HG03342 (cell line): Measurements from ENCODE around the gene FAM221A.
"Not testable (repeated sequence)": the region's sequence is repeated elsewhere in the genome, so short reads cannot be mapped to it uniquely, and the experiment has no call there.

Experiments used
- ATAC-seq: cut with Tn5 transposase; IDR thresholded peaks from one replicate; pipeline ENCODE4 v1.9.1; 2021; ENCODE audit warnings: mild to moderate bottlenecking, moderate library complexity; ENCODE audit not compliant: unreplicated experiment

The FAM221A gene

DNA sequence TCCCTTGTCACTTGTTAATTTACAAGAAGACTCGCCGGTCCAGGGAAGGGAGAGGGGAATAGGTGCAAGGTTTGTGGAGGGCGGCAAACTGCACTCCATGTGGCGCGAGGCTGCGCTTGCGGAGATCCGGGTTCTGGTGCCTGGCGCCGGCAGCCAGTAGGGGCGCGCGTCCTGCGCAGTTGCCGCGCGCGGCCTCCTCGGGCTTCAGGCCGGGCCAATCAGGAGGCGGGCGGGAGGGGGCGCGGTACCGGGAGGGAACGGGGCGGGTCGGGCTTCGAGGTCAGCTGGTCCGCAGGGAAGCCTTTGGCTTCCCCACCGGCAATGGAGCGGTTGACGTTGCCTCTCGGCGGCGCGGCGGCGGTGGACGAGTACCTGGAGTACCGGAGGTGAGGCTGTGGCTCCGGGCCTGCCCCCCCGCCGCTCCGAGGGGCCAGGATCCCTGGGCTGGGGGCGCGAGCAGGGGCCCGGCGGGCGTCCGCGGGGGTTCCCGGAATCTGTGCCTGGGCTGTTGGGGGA is at the start of gene FAM221A:
Gene FAM221A, plus strand, starts transcription at position 302 of the 516 bp plus-strand sequence. Its CDS starts 20 bp downstream, at position 322.
- ATAC-seq, result peak; percentile 96

DNA sequence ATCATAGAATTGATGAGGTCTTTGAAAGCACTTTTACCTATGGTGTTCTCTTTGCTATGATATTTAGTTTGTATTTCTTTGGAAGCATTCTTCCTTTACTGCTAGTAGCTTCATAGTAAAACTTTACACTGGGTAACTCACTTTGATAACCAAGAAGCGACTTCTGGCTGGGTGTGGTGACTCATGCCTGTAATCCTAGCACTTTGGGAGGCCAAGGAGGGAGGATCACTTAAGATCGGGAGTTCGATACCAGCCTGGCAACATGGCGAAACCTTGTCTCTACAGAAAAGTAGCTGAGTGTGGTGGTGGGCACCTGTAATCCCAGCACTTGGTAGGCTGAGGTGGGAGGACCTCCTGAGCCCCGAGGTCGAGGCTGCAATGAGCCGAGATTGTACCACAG is 46.6 kb upstream of the FAM221A start:
- no peak for ATAC-seq

- no peak for ATAC-seq
Measured at GRCh38 chr7:23645822-23646221, 34.2 kb upstream of the FAM221A start.

GRCh38 chr7:23653942-23654341 is 26.1 kb upstream of the FAM221A start:
- ATAC-seq, result no peak

DNA sequence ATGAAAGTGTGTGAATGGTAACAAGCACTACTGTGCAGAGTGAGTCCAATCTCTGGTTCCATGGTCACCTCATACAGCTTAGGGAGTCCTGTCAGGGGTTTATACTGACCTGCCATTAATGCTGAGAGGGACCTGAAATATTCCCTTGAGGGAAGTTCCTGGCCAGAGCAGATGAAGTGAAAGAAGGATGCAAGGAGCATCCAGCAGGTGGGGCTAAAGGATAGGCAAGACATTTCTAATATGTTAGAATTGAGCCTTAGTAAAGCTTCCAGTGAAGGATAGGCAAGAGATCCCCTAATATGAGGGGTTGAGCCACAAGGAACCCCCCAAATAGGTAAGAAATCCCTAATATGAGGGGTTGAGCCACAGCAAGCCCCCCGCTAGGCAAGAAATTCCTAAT is 25.5 kb upstream of the FAM221A start:
- ATAC-seq, result no peak

DNA sequence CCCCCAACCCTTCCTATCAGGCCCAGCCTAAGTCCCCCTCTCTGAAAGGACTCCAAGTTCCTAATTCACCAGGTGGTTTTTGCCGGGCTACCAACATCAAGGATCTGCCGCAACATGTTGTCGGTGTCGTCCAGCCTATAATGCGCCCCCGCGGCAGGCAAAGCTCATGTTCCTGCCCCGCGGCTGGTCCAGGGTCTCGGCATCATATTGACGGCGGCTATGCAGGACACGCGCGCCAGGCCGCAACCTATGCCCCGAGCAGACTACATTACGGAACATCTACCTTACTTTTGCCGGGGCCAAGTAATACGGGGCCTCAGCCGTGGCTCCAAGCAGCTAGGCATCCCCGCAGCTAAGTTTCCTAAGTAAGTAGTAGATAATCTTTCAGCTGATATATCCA is 24.6 kb upstream of the FAM221A start:
- ATAC-seq, result no peak

DNA sequence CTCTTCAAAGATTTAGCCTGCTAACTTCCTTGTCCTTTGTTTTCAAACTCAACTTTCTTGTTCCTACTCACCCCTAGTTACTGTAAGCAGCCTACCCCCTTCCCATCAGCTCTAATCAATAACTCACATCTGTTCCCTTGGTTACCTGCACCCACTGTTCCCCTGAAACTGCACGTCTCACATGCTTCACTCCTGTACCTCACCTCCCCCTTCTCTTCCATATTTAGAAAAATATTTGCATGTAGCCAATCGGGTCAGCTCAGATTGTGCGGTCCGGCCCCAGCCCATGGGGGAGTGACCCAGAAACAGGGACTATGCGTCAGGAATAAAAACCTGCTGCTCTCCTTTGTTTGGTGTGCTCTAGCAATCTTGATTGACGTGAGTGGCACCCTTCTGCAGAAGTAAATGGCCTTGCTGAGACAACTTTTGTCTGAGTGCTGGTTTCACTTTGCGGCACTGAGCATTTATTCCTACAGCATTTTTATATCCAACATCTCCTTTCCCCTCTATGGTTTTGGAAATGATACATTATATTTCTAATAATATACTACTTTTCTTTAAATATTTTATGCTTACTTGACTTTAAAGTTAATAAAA is 21.1 kb upstream of the FAM221A start:
- no peak for ATAC-seq

DNA sequence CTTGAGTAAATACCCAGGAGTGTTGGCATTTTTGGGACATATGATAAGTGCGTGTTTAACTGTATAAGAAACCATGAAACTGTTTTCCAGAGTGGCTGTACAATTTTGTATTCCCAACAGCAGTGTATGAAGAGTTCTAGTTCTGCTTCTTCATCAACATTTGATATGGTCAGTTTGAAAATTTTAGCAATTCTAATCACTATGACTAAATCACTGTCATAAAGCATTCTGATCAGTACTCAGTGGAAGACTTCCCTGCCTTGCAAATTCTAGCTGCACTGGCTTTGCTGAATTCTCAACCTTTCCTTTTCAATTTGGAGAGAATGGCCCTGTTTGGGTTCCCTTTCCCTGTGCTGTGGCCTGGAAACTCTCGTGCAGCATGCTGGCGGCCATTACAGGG is 18.6 kb upstream of the FAM221A start:
- no peak for ATAC-seq

DNA sequence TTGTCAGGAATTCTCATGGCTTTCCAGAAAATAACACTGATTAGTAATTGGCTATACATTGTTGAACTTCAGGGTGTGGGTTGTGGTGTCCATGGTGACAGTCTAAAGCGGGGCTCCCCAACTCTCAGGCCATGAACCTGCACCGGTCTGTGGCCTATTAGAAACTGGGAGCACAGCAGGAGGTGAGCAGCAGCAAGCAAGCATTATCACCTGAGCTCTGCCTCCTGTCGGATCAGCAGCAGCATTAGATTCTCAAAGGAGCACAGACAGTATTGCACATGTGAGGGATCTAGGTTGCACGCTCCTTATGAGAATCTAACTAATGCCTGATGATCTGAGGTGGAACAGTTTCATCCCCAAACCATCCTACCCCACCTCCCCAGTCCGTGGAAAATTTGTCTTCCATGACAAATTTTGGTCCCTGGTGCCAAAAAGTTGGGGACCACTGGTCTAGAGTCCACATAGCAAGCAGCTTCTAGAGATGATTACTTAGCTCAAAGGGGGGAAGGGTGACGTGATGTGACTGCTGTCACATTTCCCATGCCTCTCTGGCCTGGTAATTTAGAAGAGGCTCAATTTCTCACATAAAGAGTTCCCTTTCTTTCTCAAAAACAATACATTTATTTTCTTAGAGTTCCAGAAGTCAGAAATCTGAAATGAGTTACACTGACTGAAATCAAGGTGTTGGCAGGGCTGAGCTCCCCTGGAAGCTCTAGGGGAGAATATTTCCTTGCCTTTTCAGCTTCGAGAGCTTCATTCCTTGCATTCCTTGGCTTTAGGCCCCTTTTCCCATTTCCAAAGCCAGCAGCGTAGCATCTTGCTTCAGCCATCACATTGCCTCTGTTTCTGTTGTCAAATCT is 17.6 kb upstream of the FAM221A start:
- no peak for ATAC-seq

GRCh38 chr7:23662984-23663313 is 17.1 kb upstream of the FAM221A start:
- ATAC-seq, result no peak

- no peak for ATAC-seq
Measured at GRCh38 chr7:23664122-23664521, 15.9 kb upstream of the FAM221A start.

GRCh38 chr7:23672033-23672432 is 8.0 kb upstream of the FAM221A start:
- ATAC-seq, result no peak

- peak; percentile 42 for ATAC-seq
Measured at GRCh38 chr7:23680414-23681405, 711 bp downstream of the FAM221A start.

- not testable (repeated sequence) for ATAC-seq
Measured at GRCh38 chr7:23684041-23684440, 4.0 kb downstream of the FAM221A start.

DNA sequence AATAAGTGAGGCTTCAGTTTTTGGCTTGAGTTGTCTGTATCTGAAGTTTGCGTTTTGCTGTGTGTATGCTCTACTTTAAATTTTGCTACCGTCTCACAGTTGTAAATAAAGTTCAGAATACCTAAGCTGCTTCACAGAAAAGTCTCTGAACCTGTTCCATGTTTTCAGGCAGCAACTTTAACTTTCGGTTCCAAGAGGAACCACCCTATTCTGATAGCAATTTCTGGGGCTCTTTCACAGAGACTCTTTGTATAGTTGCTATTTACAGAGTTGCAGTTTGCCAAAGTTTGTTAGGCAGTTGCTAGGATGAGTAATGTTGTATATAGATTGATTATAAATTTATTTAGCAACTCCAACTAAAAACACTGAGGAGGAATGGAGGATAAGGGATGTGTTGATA is 5.7 kb downstream of the FAM221A start:
- no peak for ATAC-seq

GRCh38 chr7:23687011-23687410 is 7.0 kb downstream of the FAM221A start:
- ATAC-seq, result no peak

- no peak for ATAC-seq
Measured at GRCh38 chr7:23689165-23689564, 9.2 kb downstream of the FAM221A start.

GRCh38 chr7:23691320-23691719 is 11.3 kb downstream of the FAM221A start:
- no peak for ATAC-seq

GRCh38 chr7:23693224-23693623 is 13.2 kb downstream of the FAM221A start:
- no peak for ATAC-seq

DNA sequence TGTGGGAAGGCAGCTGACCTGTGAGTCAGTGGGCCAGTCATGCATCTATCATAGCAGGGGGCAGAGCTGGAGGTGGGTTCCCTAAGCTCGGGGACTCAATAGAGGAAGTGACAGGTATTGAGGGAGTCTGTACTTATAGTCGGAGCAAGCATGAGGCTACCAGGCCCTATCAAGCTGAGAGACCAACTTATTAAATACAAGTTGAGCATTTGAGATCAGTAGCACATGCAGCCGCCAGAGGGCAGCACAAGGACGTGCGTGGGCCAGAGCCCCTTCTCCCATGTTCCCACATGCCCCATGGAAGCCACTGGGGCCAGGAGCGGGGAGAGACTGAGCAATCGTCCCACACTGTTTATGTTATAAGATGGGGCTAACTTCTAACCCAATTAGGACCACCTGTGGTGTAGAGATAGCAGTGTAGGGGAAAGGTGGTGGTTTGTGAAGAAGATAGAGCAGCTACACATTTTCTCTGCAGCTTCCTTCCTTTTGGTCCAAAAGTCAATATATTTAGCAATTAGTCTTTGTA is 17.0 kb downstream of the FAM221A start:
- peak; percentile 68 for ATAC-seq

GRCh38 chr7:23698822-23699221 is 18.8 kb downstream of the FAM221A start:
- ATAC-seq, result no peak
